Right lobe of liver (tissue), 4 donors: ENCODE results near the gene AHCYL2.

Experiments used
- CTCF ChIP-seq, 4 donors: fragments of 200-600 bp in 3 of 4; fragments of 450-650 bp in 1 of 4; IDR thresholded peaks; one replicate each; pipeline versions ENCODE4 v1.5.1 to v1.8.0; 2016 to 2022; ENCODE audit warnings: antibody characterized with exemption in 4 of 4, mild to moderate bottlenecking in 2 of 4
- POLR2A ChIP-seq: fragments of 450-650 bp; IDR thresholded peaks from one replicate; pipeline ENCODE4 v1.6.1; 2017; ENCODE audit warnings: antibody characterized with exemption, mild to moderate bottlenecking
- donor health status: DM: no; HTN: no; CAD: no.
- donor health status: DM: no; HTN: no; CAD: no.
- donor health status: DM: no; HTN: yes; CAD: no.

GRCh38 chr7:129231666-129232065 lies 6.8 kb downstream of the AHCYL2 start:
- TF ChIP-seq CTCF (IDR thresholded peaks at IDR 0.05) (no peak), POLR2A (no peak)
